ENCODE data around the gene PLPP2. TPM values are rescaled to one million over a fixed set of nuclear protein-coding genes. Genes with fewer than 3 reads are reported as not detected.
"Not testable (repeated sequence)": the region's sequence is repeated elsewhere in the genome, so short reads cannot be mapped to it uniquely, and the experiment has no call there.

The PLPP2 gene
- total RNA-seq, 2 donors from 2014 or later = 0.82 to 3.3 TPM

DNA sequence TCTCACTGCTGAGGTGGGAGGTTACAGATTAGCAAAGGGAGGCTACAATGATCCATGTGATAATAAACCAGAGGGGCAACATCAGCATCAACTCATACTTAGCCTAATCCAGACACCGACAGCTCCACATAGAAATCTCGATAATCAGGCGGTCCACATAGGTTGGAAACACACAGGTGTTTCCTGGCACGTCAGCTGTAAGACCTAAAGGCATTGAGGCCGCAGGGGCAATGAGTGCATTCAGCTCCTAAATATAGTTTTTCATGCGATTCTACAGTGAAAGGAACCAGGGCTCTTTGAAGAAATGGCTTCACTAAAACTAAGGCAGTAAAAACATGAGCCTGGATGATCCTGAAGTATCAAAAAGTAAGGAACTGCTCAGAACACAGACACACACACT, 19.3 kb downstream of the PLPP2 start:
- Histone ChIP-seq H3K4me1 (peaks cover 0 to 8% of the 10 kb centered on the region in 2 donors), H3K4me3 (no peak overlapping the region), H3K9me3 (no peaks in the 10 kb centered on the region), H3K27me3 (no peaks in the 10 kb centered on the region), H3K27ac (no peak overlapping the region), H3K36me3 (no peaks in the 10 kb centered on the region)
- DNase-seq (ENCODE audit: low spot score) = no peak
- TF ChIP-seq, protein P1, sequence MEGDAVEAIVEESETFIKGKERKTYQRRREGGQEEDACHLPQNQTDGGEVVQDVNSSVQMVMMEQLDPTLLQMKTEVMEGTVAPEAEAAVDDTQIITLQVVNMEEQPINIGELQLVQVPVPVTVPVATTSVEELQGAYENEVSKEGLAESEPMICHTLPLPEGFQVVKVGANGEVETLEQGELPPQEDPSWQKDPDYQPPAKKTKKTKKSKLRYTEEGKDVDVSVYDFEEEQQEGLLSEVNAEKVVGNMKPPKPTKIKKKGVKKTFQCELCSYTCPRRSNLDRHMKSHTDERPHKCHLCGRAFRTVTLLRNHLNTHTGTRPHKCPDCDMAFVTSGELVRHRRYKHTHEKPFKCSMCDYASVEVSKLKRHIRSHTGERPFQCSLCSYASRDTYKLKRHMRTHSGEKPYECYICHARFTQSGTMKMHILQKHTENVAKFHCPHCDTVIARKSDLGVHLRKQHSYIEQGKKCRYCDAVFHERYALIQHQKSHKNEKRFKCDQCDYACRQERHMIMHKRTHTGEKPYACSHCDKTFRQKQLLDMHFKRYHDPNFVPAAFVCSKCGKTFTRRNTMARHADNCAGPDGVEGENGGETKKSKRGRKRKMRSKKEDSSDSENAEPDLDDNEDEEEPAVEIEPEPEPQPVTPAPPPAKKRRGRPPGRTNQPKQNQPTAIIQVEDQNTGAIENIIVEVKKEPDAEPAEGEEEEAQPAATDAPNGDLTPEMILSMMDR (IDR thresholded peaks at IDR 0.05) = no peak

DNA sequence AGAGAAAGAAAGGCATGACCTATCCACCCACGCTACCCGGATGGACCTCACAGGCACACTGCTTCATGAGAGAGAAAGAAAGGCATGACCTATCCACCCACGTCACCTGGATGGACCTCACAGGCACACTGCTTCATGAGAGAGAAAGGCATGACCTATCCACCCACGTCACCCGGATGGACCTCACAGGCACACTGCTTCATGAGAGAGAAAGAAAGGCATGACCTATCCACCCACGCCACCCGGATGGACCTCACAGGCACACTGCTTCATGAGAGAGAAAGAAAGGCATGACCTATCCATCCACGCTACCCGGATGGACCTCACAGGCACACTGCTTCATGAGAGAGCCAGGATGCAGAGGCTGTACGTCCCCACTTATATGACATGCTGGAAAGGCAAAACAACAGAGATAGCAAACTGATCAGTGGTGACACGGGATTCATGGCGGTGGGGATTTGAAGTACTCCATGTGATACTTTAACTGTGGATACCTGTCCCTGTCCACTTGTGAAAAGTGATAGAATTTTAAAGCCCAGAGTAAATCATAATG, 20.4 kb downstream of the PLPP2 start:
- peak; percentile 42 for DNase-seq (ENCODE audit: low spot score)
- not testable (repeated sequence) for H3K27me3 ChIP-seq, H3K36me3 ChIP-seq, H3K4me3 ChIP-seq, H3K27ac ChIP-seq, H3K9me3 ChIP-seq
- H3K4me1 ChIP-seq = peaks cover 0 to 11% of the 10 kb centered on the region in 2 donors

DNA sequence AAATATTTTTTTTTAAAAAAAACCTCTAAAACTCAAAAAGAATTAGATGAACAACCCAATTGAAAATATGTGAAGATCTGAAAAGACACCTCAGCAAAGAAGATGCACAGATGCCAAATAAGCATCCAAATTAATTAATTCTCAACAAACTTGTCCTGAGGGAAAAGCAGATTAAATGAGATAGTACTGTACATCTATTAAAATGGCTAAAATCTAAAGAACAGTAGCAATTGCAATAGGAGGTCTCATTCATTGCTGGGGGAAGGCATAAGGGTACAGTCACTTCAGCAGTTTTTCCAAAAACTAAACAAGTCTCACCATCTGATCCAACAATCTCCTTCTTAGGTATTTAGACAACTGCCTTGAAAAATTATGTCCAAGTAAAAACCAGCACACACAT, 22.0 kb downstream of the PLPP2 start:
- no peaks in the 10 kb centered on the region for H3K27me3 ChIP-seq
- H3K4me1 ChIP-seq = peaks cover 0 to 11% of the 10 kb centered on the region in 2 donors
- TF ChIP-seq, protein P1 (IDR thresholded peaks at IDR 0.05) = no peak
- H3K27ac ChIP-seq = no peak overlapping the region
- no peak for DNase-seq (ENCODE audit: low spot score)
- no peak overlapping the region for H3K4me3 ChIP-seq
- H3K9me3 ChIP-seq = no peaks in the 10 kb centered on the region
- H3K36me3 ChIP-seq = no peaks in the 10 kb centered on the region

DNA sequence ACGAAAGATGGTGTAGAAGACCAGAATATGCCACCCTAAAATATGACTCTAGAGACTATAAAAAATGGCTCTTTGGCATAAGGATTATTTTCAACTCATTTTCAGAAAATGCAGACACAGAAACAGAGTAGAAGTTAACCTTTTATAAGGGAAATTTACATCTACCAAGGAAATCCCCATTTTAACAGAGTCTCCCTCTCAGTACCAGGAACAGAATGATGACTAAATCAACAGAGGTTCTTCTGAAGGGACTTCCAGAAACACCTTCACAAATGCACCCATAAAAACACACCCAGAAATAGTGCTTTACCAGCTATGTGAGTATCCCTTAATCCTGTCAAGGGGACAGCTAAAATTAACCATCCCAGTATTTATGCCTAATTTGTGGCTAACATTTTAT, 29.1 kb downstream of the PLPP2 start:
- no peaks in the 10 kb centered on the region for H3K9me3 ChIP-seq
- no peak overlapping the region for H3K27ac ChIP-seq
- no peaks in the 10 kb centered on the region for H3K27me3 ChIP-seq
- no peak overlapping the region for H3K4me3 ChIP-seq
- no peak for DNase-seq (ENCODE audit: low spot score)
- peaks cover 0 to 6% of the 10 kb centered on the region in 2 donors for H3K4me1 ChIP-seq
- H3K36me3 ChIP-seq = no peaks in the 10 kb centered on the region
- TF ChIP-seq, protein P1 (IDR thresholded peaks at IDR 0.05) = no peak

DNA sequence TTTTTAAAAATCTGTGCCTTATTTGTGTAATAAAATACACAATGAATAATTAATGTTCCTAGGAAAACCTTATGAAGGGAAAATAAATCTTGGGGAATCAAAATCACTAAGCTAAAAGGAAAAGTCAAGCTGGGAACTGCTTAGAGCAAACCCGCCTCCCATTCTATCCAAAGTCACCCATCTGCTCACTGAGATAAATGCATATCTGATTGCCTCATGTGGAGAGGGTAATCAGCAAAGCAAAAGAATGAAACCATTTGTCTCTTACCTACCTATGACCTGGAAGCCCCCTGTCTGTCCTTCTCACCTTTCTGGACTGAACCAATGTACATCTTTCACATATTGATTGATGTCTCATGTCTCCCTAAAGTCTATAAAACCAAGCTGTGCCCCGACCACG, 34.4 kb downstream of the PLPP2 start:
- not testable (repeated sequence) for H3K4me1 ChIP-seq; H3K36me3 ChIP-seq; DNase-seq (ENCODE audit: low spot score); H3K9me3 ChIP-seq; H3K27ac ChIP-seq; H3K27me3 ChIP-seq; H3K4me3 ChIP-seq

DNA sequence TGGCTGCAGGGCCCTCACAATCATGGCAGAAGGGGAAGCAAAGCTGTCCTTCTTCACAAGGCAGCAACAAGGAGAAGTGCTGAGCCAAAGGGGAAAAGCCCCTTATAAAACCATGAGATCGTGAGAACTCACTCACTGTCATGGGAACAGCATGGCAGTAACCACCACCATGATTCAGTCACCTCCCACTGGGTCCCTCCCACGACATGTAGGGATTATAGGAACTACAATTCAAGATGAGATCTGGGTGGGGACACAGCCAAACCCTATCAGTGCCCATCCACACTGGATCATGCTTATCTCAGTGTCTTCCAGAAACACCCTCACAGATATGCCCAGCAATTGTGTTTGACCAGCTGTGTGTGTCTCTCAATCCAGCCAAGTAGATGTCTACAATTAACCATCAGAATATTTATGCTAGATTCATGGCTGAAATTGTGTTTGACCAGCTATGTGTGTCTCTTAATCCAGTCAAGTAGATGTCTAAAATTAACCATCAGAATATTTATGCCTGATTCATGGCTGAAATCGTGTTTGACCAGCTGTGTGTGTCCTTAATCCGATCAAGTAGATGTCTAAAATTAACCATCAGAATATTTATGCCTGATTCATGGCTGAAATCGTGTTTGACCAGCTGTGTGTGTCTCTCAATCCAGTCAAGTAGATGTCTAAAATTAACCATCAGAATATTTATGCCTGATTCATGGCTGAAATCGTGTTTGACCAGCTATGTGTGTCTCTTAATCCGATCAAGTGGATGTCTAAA, 38.6 kb downstream of the PLPP2 start:
- not testable (repeated sequence) for H3K27me3 ChIP-seq; H3K9me3 ChIP-seq; H3K4me3 ChIP-seq; DNase-seq (ENCODE audit: low spot score); H3K4me1 ChIP-seq; H3K36me3 ChIP-seq; H3K27ac ChIP-seq

DNA sequence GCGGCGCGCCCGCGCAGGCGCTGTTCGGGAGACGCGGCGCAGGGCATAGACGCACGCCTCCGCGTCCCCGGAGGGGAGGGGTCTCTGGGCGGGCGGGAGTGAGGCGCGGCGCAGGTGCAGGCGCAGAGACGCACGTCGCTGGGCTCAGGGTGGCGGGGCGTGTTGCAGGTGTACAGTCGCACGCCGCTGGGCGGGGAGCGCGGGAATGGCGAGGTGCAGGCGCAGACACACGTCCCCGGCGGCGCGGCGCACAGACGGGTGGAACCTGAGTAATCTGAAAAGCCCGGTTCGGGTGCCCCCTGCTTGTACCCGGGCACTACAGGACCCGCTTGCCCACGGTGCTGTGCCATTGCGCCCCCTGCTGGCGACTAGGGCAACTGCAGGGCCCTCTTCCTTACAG, 44.7 kb downstream of the PLPP2 start:
- Histone ChIP-seq H3K9me3 (no peaks in the 10 kb centered on the region), H3K27me3 (no peaks in the 10 kb centered on the region), H3K4me3 (no peak overlapping the region), H3K36me3 (no peaks in the 10 kb centered on the region), H3K4me1 (no peaks in the 10 kb centered on the region), H3K27ac (no peak overlapping the region)
- DNase-seq (ENCODE audit: low spot score) = no peak
- TF ChIP-seq, protein P1 (IDR thresholded peaks at IDR 0.05) = no peak

DNA sequence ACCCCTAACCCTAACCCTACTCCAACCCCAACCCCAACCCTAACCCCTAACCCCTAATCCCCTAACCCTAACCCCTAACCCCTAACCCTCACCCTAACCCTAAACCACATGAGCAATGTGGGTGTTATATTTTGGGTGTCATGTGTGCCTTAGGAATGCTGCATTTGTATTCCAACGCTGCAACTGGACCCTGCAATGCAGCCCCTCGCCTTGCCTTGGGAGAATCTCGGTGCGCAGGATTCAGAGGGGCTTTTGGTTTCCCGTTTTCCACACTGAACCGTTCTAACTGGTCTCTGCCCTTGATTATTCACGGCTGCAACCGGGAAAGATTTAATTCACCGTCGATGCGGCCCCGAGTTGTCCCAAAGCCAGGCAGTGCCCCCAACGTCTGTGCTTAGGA, 45.3 kb downstream of the PLPP2 start:
- not testable (repeated sequence) for H3K27me3 ChIP-seq; H3K27ac ChIP-seq; H3K4me3 ChIP-seq; H3K36me3 ChIP-seq; DNase-seq (ENCODE audit: low spot score); H3K9me3 ChIP-seq; H3K4me1 ChIP-seq
